K562 (cell line): Measurements from ENCODE around the gene ITGB3BP. TPM values are rescaled to one million over a fixed set of nuclear protein-coding genes. Genes with fewer than 3 reads are reported as not detected.

ENCODE experiments used
- ATAC-seq: fragments of 200-7000 bp; cut with Tn5 transposase; 3 replicates; pipeline ENCODE4 v1.9.1; 2020; ENCODE audit warnings: moderate library complexity
- BruUV-seq: library from RNA; stranded (reverse); fragments of 400-500 nt; replicated peaks from 2 replicates; lab custom pipeline; 2021; lab: Mats Ljungman, UMichigan
- CTCF ChIA-PET: fragments of 300-600 bp; formaldehyde crosslinking; extraction: SDS; loops from one replicate; lab custom pipeline; 2021; ENCODE audit warnings: low intra/inter-chr PET ratio; lab: Yijun Ruan, JAX
- POLR2A ChIA-PET: fragments of 300-600, 350-650 bp; sonication (Branson Sonifier 250); formaldehyde crosslinking; extraction: SDS; loops from one replicate; lab custom pipeline; 2021; ENCODE audit warnings: antibody characterized with exemption, inconsistent platforms; lab: Yijun Ruan, JAX
- DNase-seq, 4 experiments: peaks; one replicate each; pipeline versions ENCODE4 v3.0.0 to v3.0.0-alpha.2; 2011 to 2018; ENCODE audit warnings: low spot score in 3 of 4, mixed read lengths in 3 of 4; ENCODE audit errors: extremely low read depth in 1 of 4
- FAIRE-seq: peaks from 2 replicates; lab custom pipeline; 2011; peaks lifted over from hg19 to GRCh38; lab: Jason Lieb, UNC
- H2AFZ ChIP-seq: 2 replicates; pipeline ENCODE4 v1.6.0; 2011; ENCODE audit warnings: low read depth, low read length, control low read depth, inconsistent platforms
- H3K27ac ChIP-seq: fragments of 200-600 bp; 3 replicates; pipeline ENCODE4 v1.8.0; 2011; ENCODE audit warnings: low read depth, mild to moderate bottlenecking, control low read depth, inconsistent platforms, low read length, moderate library complexity, mixed read lengths; ENCODE audit errors: extremely low read depth
- H3K27me3 ChIP-seq, 2 experiments: fragments of 300-600 bp in 1 of 2; 2 replicates in 1 of 2; 3 replicates in 1 of 2; pipeline versions ENCODE4 v1.6.0 to v1.8.0; 2011; ENCODE audit warnings: inconsistent platforms in 2 of 2, low read length in 2 of 2, mild to moderate bottlenecking in 1 of 2, mixed read lengths in 1 of 2, moderate library complexity in 1 of 2; ENCODE audit not compliant: control insufficient read depth in 2 of 2, insufficient read depth in 2 of 2
- H3K36me3 ChIP-seq: fragments of 300-600 bp; 3 replicates; pipeline ENCODE4 v1.8.0; 2011; ENCODE audit warnings: mild to moderate bottlenecking, low read length, inconsistent platforms; ENCODE audit not compliant: control insufficient read depth, insufficient read depth
- H3K4me1 ChIP-seq, 2 experiments: fragments of 200-600 bp in 1 of 2; replicated peaks in 1 of 2; 2 replicates in 1 of 2; 3 replicates in 1 of 2; pipeline versions ENCODE4 v1.5.1 to v1.8.0; 2011; ENCODE audit warnings: inconsistent platforms in 2 of 2, low read length in 2 of 2, mild to moderate bottlenecking in 1 of 2, mixed read lengths in 1 of 2, moderate library complexity in 1 of 2; ENCODE audit not compliant: control insufficient read depth in 2 of 2, insufficient read depth in 2 of 2
- H3K4me2 ChIP-seq: 2 replicates; pipeline ENCODE4 v1.6.1; 2011; ENCODE audit warnings: low read length, control low read depth, inconsistent platforms, mixed read lengths; ENCODE audit not compliant: insufficient read depth
- H3K4me3 ChIP-seq: fragments of 200-600 bp; sonication (generic), shearing (Covaris generic); 2 replicates; pipeline ENCODE4 v1.5.1; 2016; ENCODE audit warnings: control low read depth, inconsistent platforms
- H3K79me2 ChIP-seq: fragments of 200-600 bp; 3 replicates; pipeline ENCODE4 v1.8.0; 2011; ENCODE audit warnings: low read length, inconsistent platforms; ENCODE audit not compliant: control insufficient read depth, insufficient read depth
- H3K9ac ChIP-seq, 2 experiments: 2 replicates each; pipeline versions ENCODE4 v1.6.0 to v1.6.1; 2011; ENCODE audit warnings: low read depth in 2 of 2, low read length in 2 of 2, control low read depth in 1 of 2, inconsistent platforms in 1 of 2, mild to moderate bottlenecking in 1 of 2, mixed read lengths in 1 of 2; ENCODE audit not compliant: insufficient read depth in 1 of 2
- H3K9me1 ChIP-seq: one replicate; pipeline ENCODE4 v1.6.0; 2011; ENCODE audit warnings: inconsistent platforms, mild to moderate bottlenecking, low read length, moderate library complexity; ENCODE audit not compliant: control insufficient read depth, insufficient read depth
- H3K9me3 ChIP-seq: replicated peaks from 2 replicates; pipeline ENCODE4 v1.5.1; 2011; ENCODE audit warnings: low read depth, low read length, inconsistent platforms; ENCODE audit not compliant: control insufficient read depth, insufficient read depth
- H4K20me1 ChIP-seq: replicated peaks from 2 replicates; pipeline ENCODE4 v1.6.1; 2011; ENCODE audit warnings: low read length, inconsistent platforms, mixed read lengths; ENCODE audit not compliant: control insufficient read depth, insufficient read depth
- GATAD2B ChIP-seq: fragments of 450-650 bp; IDR thresholded peaks from 2 replicates; pipeline ENCODE4 v1.6.1; 2017; ENCODE audit warnings: mild to moderate bottlenecking, borderline replicate concordance
- HBP1 ChIP-seq: fragments of 450-650 bp; formaldehyde crosslinking; IDR thresholded peaks from 2 replicates; pipeline ENCODE4 v1.4.0; 2022; ENCODE audit warnings: missing genetic modification characterization
- MEF2A ChIP-seq: IDR thresholded peaks from 2 replicates; pipeline ENCODE4 v1.6.1; 2011; ENCODE audit warnings: low read depth, mild to moderate bottlenecking, low read length, moderate library complexity; ENCODE audit not compliant: control insufficient read depth
- RBM25 ChIP-seq: fragments of 200-400 bp; formaldehyde crosslinking; IDR thresholded peaks from 2 replicates; pipeline ENCODE4 v1.6.1; 2018; ENCODE audit warnings: low read length, low read depth, moderate library complexity; ENCODE audit not compliant: severe bottlenecking
- TFAP4 ChIP-seq: sonication (generic); formaldehyde crosslinking; IDR thresholded peaks from 2 replicates; pipeline ENCODE4 v1.8.0; 2022; ENCODE audit warnings: missing genetic modification reagents, mild to moderate bottlenecking, moderate library complexity, borderline replicate concordance
- USF2 ChIP-seq: sonication (generic); formaldehyde crosslinking; IDR thresholded peaks from 2 replicates; pipeline ENCODE4 v1.5.0; 2020; ENCODE audit warnings: missing genetic modification reagents
- ZNF175 ChIP-seq: fragments of 200-800 bp; sonication (Bioruptor generic); IDR thresholded peaks from 2 replicates; pipeline ENCODE4 v1.6.1; 2016; ENCODE audit warnings: low read depth, mild to moderate bottlenecking, missing genetic modification characterization, missing compliant biosample characterization
- ZNF584 ChIP-seq: fragments of 200-800 bp; sonication (Bioruptor generic); IDR thresholded peaks from 2 replicates; pipeline ENCODE4 v1.6.1; 2016; ENCODE audit warnings: low read depth, mild to moderate bottlenecking, missing genetic modification characterization, missing compliant biosample characterization
- WGBS: fragments of 100-300 bp; shearing (Covaris generic); methylation state at CpG from one replicate; pipeline ENCODE4 v1.1.6; 2016; ENCODE audit warnings: low coverage, mixed read lengths; ENCODE audit not compliant: insufficient coverage; ENCODE audit errors: missing lambda C conversion rate; 5-methylcytosine and 5-hydroxymethylcytosine counted together
- in situ Hi-C: fragments of 300-500 bp; cut with MboI; formaldehyde crosslinking; loops from 4 replicates; pipeline ENCODE4 v1.15.0; 2018; ENCODE audit warnings: inconsistent platforms, mixed read lengths
- intact Hi-C: fragments of 100-400 bp; cut with micrococcal nuclease; formaldehyde crosslinking; loops from 2 replicates; pipeline ENCODE4 v1.14.2; 2022
- polyA plus RNA-seq, 8 experiments: library from polyadenylated mRNA; depleted of rRNA in 4 of 8; stranded (reverse) in 5 of 8; unstranded in 3 of 8; fragments of >200 nt; fragmentation: Nextera tagmentation in 2 of 8; fragmentation: Illumina TruSeq in 1 of 8; extraction: Ambion mirVana in 2 of 8; extraction: Trizol in 1 of 8; gene quantifications; 2 replicates each; pipeline versions ENCODE4 v1.2.1 to v1.2.3, GENCODE V29; 2011 to 2014; ENCODE audit warnings: inconsistent platforms in 1 of 8, missing spikeins in 1 of 8
- total RNA-seq, 7 experiments: library from RNA; depleted of rRNA in 6 of 7; stranded (reverse); fragments of >200 nt in 6 of 7; fragmentation: Illumina TruSeq in 2 of 7; extraction: Trizol in 2 of 7; gene quantifications; 2 replicates each; pipeline versions ENCODE4 v1.2.1 to v1.2.3, GENCODE V29; 2011 to 2021; ENCODE audit warnings: low replicate concordance in 1 of 7

ITGB3BP gene
- total and polyA plus RNA-seq, 9 of the 15 experiments (the other 6 are each of a cell fraction or from before 2014, with no cell fraction given), result 62.8 to 151 (median 110) TPM

- Histone ChIP-seq H3K9ac (no peak overlapping the region), H3K9me1 (no peaks in the 10 kb centered on the region), H3K36me3 (no peaks in the 10 kb centered on the region), H3K27ac (no peak overlapping the region), H2AFZ (no peak overlapping the region), H3K79me2 (no peaks in the 10 kb centered on the region), H3K4me3 (no peak overlapping the region), H4K20me1 (no peaks in the 10 kb centered on the region), H3K4me2 (no peak overlapping the region), H3K9me3 (no peaks in the 10 kb centered on the region), H3K4me1 (no peaks in the 10 kb centered on the region), H3K27me3 (no peaks in the 10 kb centered on the region)
- ChIA-PET CTCF (interaction anchor here (0.6 kb wide), 1 partner anchor 207 kb away, joined by 3 read pairs; no protein-coding TSS in a partner anchor), POLR2A (interaction anchor here (0.6 kb wide), 1 partner anchor 21 kb away, joined by 3 read pairs; no protein-coding TSS in a partner anchor)
- no peak for DNase-seq
- 76% methylated on average over 1 of the region's 1 CpG for WGBS
- ATAC-seq, result no peak
- no TSS peak for BruUV-seq
- peak; percentile 32 for FAIRE-seq
- intact Hi-C loops, result no loop called here
- in situ Hi-C loops, result no loop called here
- TF ChIP-seq ZNF175, result no peak
- no peak for TF ChIP-seq ZNF584
- TF ChIP-seq HBP1 (CRISPR knock-in tag), result no peak
- no peak for TF ChIP-seq GATAD2B
- no peak for TF ChIP-seq RBM25
- TF ChIP-seq USF2 (CRISPR knock-in tag), result no peak
- TF ChIP-seq TFAP4, result no peak
- no peak for TF ChIP-seq MEF2A
Observed at GRCh38 chr1:63533931-63534330, 10.9 kb upstream of the ITGB3BP start.
